IMR-90 (cell line): ENCODE data around the gene SRCIN1. TPM values are rescaled to one million over a fixed set of nuclear protein-coding genes. Genes with fewer than 3 reads are reported as not detected.

Experiments used
- ATAC-seq: fragments of 200-7000 bp; cut with Tn5 transposase; 2 replicates; pipeline ENCODE4 v1.9.1; 2020; ENCODE audit warnings: low read depth, mild to moderate bottlenecking, moderate library complexity
- BruUV-seq: library from RNA; stranded (reverse); fragments of 400-500 nt; replicated peaks from 2 replicates; lab custom pipeline; 2021; lab: Mats Ljungman, UMichigan
- CTCF ChIA-PET: fragments of 300-600 bp; formaldehyde crosslinking; extraction: SDS; loops from one replicate; lab custom pipeline; 2021; ENCODE audit warnings: antibody characterized with exemption; lab: Yijun Ruan, JAX
- POLR2A ChIA-PET: fragments of 300-600 bp; sonication (Branson Sonifier 250); formaldehyde crosslinking; loops from one replicate; lab custom pipeline; 2022; ENCODE audit warnings: antibody characterized with exemption; ENCODE audit not compliant: unreplicated experiment; lab: Charles Lee
- DNase-seq: peaks from one replicate; pipeline ENCODE4 v3.0.0; 2013
- H2AFZ ChIP-seq: replicated peaks from 2 replicates; pipeline ENCODE3; 2013; ENCODE audit warnings: low read length, mild to moderate bottlenecking; ENCODE audit not compliant: poor library complexity
- H2AK5ac ChIP-seq: 2 replicates; pipeline ENCODE4 v1.6.1; 2013; ENCODE audit warnings: low read depth, low read length, inconsistent platforms
- H2AK9ac ChIP-seq: replicated peaks from 2 replicates; pipeline ENCODE3; 2013; ENCODE audit warnings: mild to moderate bottlenecking, low read depth, low read length, moderate library complexity; ENCODE audit not compliant: poor library complexity
- H2BK120ac ChIP-seq: 2 replicates; pipeline ENCODE4 v1.6.1; 2013; ENCODE audit warnings: low read depth, low read length, inconsistent platforms
- H2BK15ac ChIP-seq: 3 replicates; pipeline ENCODE4 v1.6.1; 2013; ENCODE audit warnings: low read depth, low read length, inconsistent platforms
- H2BK20ac ChIP-seq: 2 replicates; pipeline ENCODE4 v1.6.1; 2013; ENCODE audit warnings: low read depth, mild to moderate bottlenecking, inconsistent platforms, low read length, moderate library complexity
- H2BK5ac ChIP-seq: 2 replicates; pipeline ENCODE4 v1.6.1; 2013; ENCODE audit warnings: mild to moderate bottlenecking, low read depth, low read length, inconsistent platforms; ENCODE audit not compliant: poor library complexity, severe bottlenecking
- H3K14ac ChIP-seq: replicated peaks from 2 replicates; pipeline ENCODE4 v1.6.1; 2013; ENCODE audit warnings: low read depth, low read length, inconsistent platforms
- H3K18ac ChIP-seq: 2 replicates; pipeline ENCODE4 v1.6.1; 2013; ENCODE audit warnings: low read depth, low read length, control low read depth
- H3K23ac ChIP-seq: 2 replicates; pipeline ENCODE4 v1.6.1; 2013; ENCODE audit warnings: low read depth, low read length, inconsistent platforms
- H3K27ac ChIP-seq: 2 replicates; pipeline ENCODE4 v1.5.1; 2013; ENCODE audit warnings: mild to moderate bottlenecking, control low read depth, low read length; ENCODE audit not compliant: insufficient read depth
- H3K27me3 ChIP-seq: 2 replicates; pipeline ENCODE4 v1.6.1; 2013; ENCODE audit warnings: low read length; ENCODE audit not compliant: control insufficient read depth, insufficient read depth
- H3K36me3 ChIP-seq: 2 replicates; pipeline ENCODE4 v1.6.1; 2013; ENCODE audit warnings: low read length, mixed read lengths; ENCODE audit not compliant: control insufficient read depth, insufficient read depth
- H3K4ac ChIP-seq: 2 replicates; pipeline ENCODE4 v1.6.1; 2013; ENCODE audit warnings: low read depth, low read length, inconsistent platforms
- H3K4me1 ChIP-seq: 2 replicates; pipeline ENCODE4 v1.6.1; 2013; ENCODE audit warnings: low read length, mixed read lengths; ENCODE audit not compliant: control insufficient read depth, insufficient read depth
- H3K4me2 ChIP-seq: 2 replicates; pipeline ENCODE4 v1.6.1; 2013; ENCODE audit warnings: low read depth, mild to moderate bottlenecking, control low read depth, low read length, moderate library complexity
- H3K4me3 ChIP-seq: 2 replicates; pipeline ENCODE4 v1.5.1; 2013; ENCODE audit warnings: low read depth, mild to moderate bottlenecking, control low read depth, low read length, moderate library complexity; ENCODE audit not compliant: insufficient read depth
- H3K56ac ChIP-seq: 2 replicates; pipeline ENCODE4 v1.6.1; 2013; ENCODE audit warnings: low read length, inconsistent platforms; ENCODE audit not compliant: insufficient read depth; ENCODE audit errors: extremely low read depth
- H3K79me1 ChIP-seq, 2 experiments: 2 replicates each; pipeline ENCODE4 v1.6.1; 2013; ENCODE audit warnings: low read length in 2 of 2, inconsistent platforms in 1 of 2, low read depth in 1 of 2
- H3K9ac ChIP-seq: 2 replicates; pipeline ENCODE4 v1.6.1; 2013; ENCODE audit warnings: low read depth, low read length, control low read depth
- H3K9me1 ChIP-seq: 2 replicates; pipeline ENCODE4 v1.6.1; 2013; ENCODE audit warnings: low read length, inconsistent platforms; ENCODE audit not compliant: insufficient read depth
- H3K9me3 ChIP-seq: 2 replicates; pipeline ENCODE4 v1.6.1; 2013; ENCODE audit warnings: low read length; ENCODE audit not compliant: control insufficient read depth, insufficient read depth
- H4K20me1 ChIP-seq: 2 replicates; pipeline ENCODE4 v1.6.1; 2013; ENCODE audit warnings: low read length, inconsistent platforms; ENCODE audit not compliant: insufficient read depth
- H4K5ac ChIP-seq: 2 replicates; pipeline ENCODE4 v1.6.1; 2013; ENCODE audit warnings: mild to moderate bottlenecking, low read depth, low read length, control low read depth
- H4K8ac ChIP-seq, 2 experiments: 2 replicates each; pipeline ENCODE4 v1.6.1; 2013; ENCODE audit warnings: low read depth in 2 of 2, low read length in 2 of 2, control low read depth in 1 of 2, inconsistent platforms in 1 of 2
- H4K91ac ChIP-seq: 2 replicates; pipeline ENCODE4 v1.6.1; 2013; ENCODE audit warnings: low read depth, low read length, inconsistent platforms; ENCODE audit not compliant: insufficient read depth
- BHLHE40 ChIP-seq: fragments of 150-350 bp; IDR thresholded peaks from 2 replicates; pipeline ENCODE4 v1.6.1; 2016; ENCODE audit warnings: mild to moderate bottlenecking, low read depth, low read length
- CEBPB ChIP-seq: IDR thresholded peaks from 2 replicates; pipeline ENCODE4 v1.6.1; 2012; ENCODE audit warnings: low read depth, low read length, improper control_type of control experiment
- CHD1 ChIP-seq: IDR thresholded peaks from 2 replicates; pipeline ENCODE4 v1.6.1; 2012; ENCODE audit warnings: low read depth, low read length, improper control_type of control experiment
- CTCF ChIP-seq: conservative IDR thresholded peaks from 2 replicates; pipeline ENCODE4 v1.5.1; 2012; ENCODE audit warnings: mild to moderate bottlenecking, low read depth, low read length, improper control_type of control experiment
- ELK1 ChIP-seq: fragments of 150-350 bp; IDR thresholded peaks from 2 replicates; pipeline ENCODE4 v1.6.1; 2016; ENCODE audit warnings: low read depth, mild to moderate bottlenecking, low read length, moderate library complexity, borderline replicate concordance
- FOS ChIP-seq: fragments of 150-350 bp; IDR thresholded peaks from 2 replicates; pipeline ENCODE4 v1.6.1; 2016; ENCODE audit warnings: low read depth, low read length
- MAFK ChIP-seq: IDR thresholded peaks from 2 replicates; pipeline ENCODE4 v1.6.1; 2012; ENCODE audit warnings: low read depth, low read length, improper control_type of control experiment
- MAZ ChIP-seq: IDR thresholded peaks from 2 replicates; pipeline ENCODE4 v1.6.1; 2012; ENCODE audit warnings: low read depth, mild to moderate bottlenecking, low read length, improper control_type of control experiment, moderate library complexity, borderline replicate concordance
- MXI1 ChIP-seq: IDR thresholded peaks from 2 replicates; pipeline ENCODE4 v1.6.1; 2012; ENCODE audit warnings: low read depth, mild to moderate bottlenecking, low read length, moderate library complexity, borderline replicate concordance
- NFE2L2 ChIP-seq: fragments of 150-350 bp; IDR thresholded peaks from 2 replicates; pipeline ENCODE4 v1.6.1; 2016; ENCODE audit warnings: low read depth, mild to moderate bottlenecking, low read length
- POLR2A ChIP-seq: IDR thresholded peaks from 2 replicates; pipeline ENCODE4 v1.6.1; 2012; ENCODE audit warnings: mild to moderate bottlenecking, low read depth, low read length
- RAD21 ChIP-seq: IDR thresholded peaks from 2 replicates; pipeline ENCODE4 v1.6.1; 2012; ENCODE audit warnings: low read length, improper control_type of control experiment
- RCOR1 ChIP-seq: IDR thresholded peaks from 2 replicates; pipeline ENCODE4 v1.6.1; 2012; ENCODE audit warnings: mild to moderate bottlenecking, low read length, improper control_type of control experiment; ENCODE audit not compliant: insufficient replicate concordance
- RFX5 ChIP-seq: IDR thresholded peaks from 2 replicates; pipeline ENCODE4 v1.8.0; 2012; ENCODE audit warnings: low read depth, mild to moderate bottlenecking, low read length, moderate library complexity
- SMC3 ChIP-seq: fragments of 150-350 bp; IDR thresholded peaks from 2 replicates; pipeline ENCODE4 v1.6.1; 2016; ENCODE audit warnings: low read depth, mild to moderate bottlenecking, antibody characterized with exemption, low read length, moderate library complexity
- WGBS, 2 experiments: methylation state at CpG; one replicate each; pipeline versions ENCODE4 v1.1.5 to v1.1.7; 2013; ENCODE audit warnings: missing lambda C conversion rate in 2 of 2; ENCODE audit not compliant: insufficient read length in 1 of 2; ENCODE audit errors: extremely low coverage in 2 of 2; 5-methylcytosine and 5-hydroxymethylcytosine counted together
- dilution Hi-C: fragments of 300-500 bp; cut with HindIII; formaldehyde crosslinking; loops from one replicate; pipeline ENCODE4 v1.14.3; 2018; ENCODE audit warnings: low sequenced_read_pairs; ENCODE audit not compliant: unreplicated experiment
- in situ Hi-C: fragments of 300-500 bp; cut with MboI; formaldehyde crosslinking; loops from 3 replicates; pipeline ENCODE4 v1.14.3; 2019; ENCODE audit warnings: low sequenced_read_pairs, inconsistent platforms, mixed read lengths
- intact Hi-C: fragments of 100-400 bp; cut with micrococcal nuclease; formaldehyde crosslinking; loops from 2 replicates; pipeline ENCODE4 v1.10.0; 2022
- polyA plus RNA-seq, 3 experiments: library from polyadenylated mRNA; depleted of rRNA; stranded (reverse); fragments of >200 nt; gene quantifications; 2 replicates each; pipeline ENCODE4 v1.2.3, GENCODE V29; 2012; ENCODE audit warnings: low replicate concordance in 1 of 3
- total RNA-seq: library from RNA; depleted of rRNA; stranded (reverse); fragments of >200 nt; gene quantifications from 2 replicates; pipeline ENCODE4 v1.2.3, GENCODE V29; 2012
- TF ChIP-seq, protein P1 (sequence below): fragments of 150-350 bp; IDR thresholded peaks from 2 replicates; pipeline ENCODE4 v1.6.1; 2017; ENCODE audit warnings: mild to moderate bottlenecking, antibody characterized with exemption, low read length, low read depth

SRCIN1 gene
- total and polyA plus RNA-seq, 2 of the 4 experiments (the other 2 are of a cell fraction) = not detected

DNA sequence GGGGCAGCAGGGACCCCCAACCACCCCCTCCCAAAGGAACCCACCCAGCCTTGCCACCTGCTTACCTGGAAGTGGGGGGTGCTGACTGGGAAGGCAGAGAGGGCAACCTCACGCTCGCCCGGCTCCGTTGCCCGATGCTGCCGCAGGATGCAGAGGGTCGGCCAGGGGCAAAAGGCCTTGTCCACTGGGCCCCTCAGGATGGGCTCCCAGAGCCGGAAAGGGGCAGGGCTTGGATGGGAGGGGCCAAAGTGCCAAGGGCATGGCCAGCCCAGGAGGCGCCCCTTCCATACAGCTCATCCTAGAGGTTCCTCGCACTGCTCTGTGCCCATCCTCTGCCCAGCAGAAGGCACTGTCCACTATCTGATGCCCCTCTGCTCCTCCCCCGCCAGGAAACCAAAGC is 59.4 kb downstream of the SRCIN1 start:
- Histone ChIP-seq H3K4me3 (no peak overlapping the region), H3K79me1 (no peaks in the 10 kb centered on the region), H2AK5ac (no peak overlapping the region), H2BK120ac (no peak overlapping the region), H2AFZ (no peak overlapping the region), H4K5ac (no peak overlapping the region), H3K27ac (no peak overlapping the region), H3K36me3 (no peaks in the 10 kb centered on the region), H3K27me3 (peaks cover 61% of the 10 kb centered on the region), H3K18ac (no peak overlapping the region), H3K23ac (no peak overlapping the region), H2BK20ac (no peak overlapping the region), H3K9me3 (no peaks in the 10 kb centered on the region), H2BK15ac (no peak overlapping the region), H4K8ac (no peak overlapping the region), H4K91ac (no peak overlapping the region), H3K56ac (no peak overlapping the region), H2AK9ac (no peak overlapping the region), H3K9me1 (no peaks in the 10 kb centered on the region), H3K4ac (no peak overlapping the region), H2BK5ac (no peak overlapping the region), H3K14ac (no peak overlapping the region), H3K4me1 (no peaks in the 10 kb centered on the region), H4K20me1 (no peaks in the 10 kb centered on the region), H3K4me2 (no peak overlapping the region), H3K9ac (no peak overlapping the region)
- DNase-seq = no peak
- in situ Hi-C loops = no loop called here
- ATAC-seq = no peak
- BruUV-seq = no TSS peak
- 56% methylated on average over 3 of the region's 11 CpGs; no CpG with 5 or more reads in 1 of the 2 experiments for WGBS, 2 experiments
- TF ChIP-seq RAD21 (no peak), CEBPB (no peak), ELK1 (no peak), MAZ (no peak), RCOR1 (no peak), SMC3 (no peak), BHLHE40 (no peak), MXI1 (no peak), FOS (no peak), CHD1 (no peak), NFE2L2 (no peak), CTCF (no peak), MAFK (no peak), RFX5 (no peak), POLR2A (no peak)
- TF ChIP-seq, protein P1, sequence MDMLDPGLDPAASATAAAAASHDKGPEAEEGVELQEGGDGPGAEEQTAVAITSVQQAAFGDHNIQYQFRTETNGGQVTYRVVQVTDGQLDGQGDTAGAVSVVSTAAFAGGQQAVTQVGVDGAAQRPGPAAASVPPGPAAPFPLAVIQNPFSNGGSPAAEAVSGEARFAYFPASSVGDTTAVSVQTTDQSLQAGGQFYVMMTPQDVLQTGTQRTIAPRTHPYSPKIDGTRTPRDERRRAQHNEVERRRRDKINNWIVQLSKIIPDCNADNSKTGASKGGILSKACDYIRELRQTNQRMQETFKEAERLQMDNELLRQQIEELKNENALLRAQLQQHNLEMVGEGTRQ = no peak
- dilution Hi-C loops = no loop called here
- ChIA-PET POLR2A (no interaction called here), CTCF (no interaction called here)
- intact Hi-C loops = no loop called here
